NK-92 (cell line): ENCODE results near the gene OR4D1.

Source experiments
- DNase-seq: peaks from one replicate; lab custom pipeline; 2025; ENCODE audit not compliant: unreplicated experiment; lab: John Stamatoyannopoulos, UW

The OR4D1 gene

DNA sequence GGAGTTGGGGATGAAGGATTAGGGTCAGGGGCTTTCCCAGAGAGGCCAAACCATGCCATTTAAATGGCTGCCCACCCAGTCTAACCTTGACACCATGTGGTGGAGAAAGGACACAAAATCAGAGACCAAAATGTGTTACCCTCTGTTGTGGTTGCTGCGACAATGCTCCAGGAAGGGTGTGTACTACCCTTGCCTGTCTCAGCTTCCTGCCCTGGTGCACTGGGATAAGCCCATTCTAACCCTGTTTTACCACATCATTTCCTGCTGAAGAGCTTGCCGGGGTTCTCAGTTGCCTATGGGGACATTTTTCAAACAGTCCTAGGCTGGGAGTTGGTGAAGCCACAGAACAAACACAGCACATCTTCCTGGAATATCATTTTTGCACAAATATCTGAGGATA is 4.9 kb downstream of the OR4D1 start:
- DNase-seq, result no peak

DNA sequence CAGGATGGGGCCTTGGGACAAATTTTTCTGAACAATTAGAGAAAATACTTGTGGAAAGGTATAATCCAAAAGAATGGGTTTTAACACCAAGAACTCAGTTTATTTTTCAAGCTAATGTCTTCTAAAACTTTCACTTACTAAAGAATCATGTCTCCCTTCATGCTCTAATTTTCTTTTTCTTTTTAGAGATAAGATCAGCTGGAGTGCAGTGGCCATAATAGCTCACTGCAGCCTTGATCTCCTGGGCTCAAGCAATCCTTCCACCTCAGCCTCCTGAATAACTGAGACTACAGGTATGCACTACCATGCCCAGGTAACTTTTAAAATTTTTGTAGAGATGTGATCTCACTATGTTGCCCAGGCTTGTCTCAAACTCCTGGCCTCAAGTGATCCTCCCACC is 5.5 kb downstream of the OR4D1 start:
- DNase-seq, result no peak

DNA sequence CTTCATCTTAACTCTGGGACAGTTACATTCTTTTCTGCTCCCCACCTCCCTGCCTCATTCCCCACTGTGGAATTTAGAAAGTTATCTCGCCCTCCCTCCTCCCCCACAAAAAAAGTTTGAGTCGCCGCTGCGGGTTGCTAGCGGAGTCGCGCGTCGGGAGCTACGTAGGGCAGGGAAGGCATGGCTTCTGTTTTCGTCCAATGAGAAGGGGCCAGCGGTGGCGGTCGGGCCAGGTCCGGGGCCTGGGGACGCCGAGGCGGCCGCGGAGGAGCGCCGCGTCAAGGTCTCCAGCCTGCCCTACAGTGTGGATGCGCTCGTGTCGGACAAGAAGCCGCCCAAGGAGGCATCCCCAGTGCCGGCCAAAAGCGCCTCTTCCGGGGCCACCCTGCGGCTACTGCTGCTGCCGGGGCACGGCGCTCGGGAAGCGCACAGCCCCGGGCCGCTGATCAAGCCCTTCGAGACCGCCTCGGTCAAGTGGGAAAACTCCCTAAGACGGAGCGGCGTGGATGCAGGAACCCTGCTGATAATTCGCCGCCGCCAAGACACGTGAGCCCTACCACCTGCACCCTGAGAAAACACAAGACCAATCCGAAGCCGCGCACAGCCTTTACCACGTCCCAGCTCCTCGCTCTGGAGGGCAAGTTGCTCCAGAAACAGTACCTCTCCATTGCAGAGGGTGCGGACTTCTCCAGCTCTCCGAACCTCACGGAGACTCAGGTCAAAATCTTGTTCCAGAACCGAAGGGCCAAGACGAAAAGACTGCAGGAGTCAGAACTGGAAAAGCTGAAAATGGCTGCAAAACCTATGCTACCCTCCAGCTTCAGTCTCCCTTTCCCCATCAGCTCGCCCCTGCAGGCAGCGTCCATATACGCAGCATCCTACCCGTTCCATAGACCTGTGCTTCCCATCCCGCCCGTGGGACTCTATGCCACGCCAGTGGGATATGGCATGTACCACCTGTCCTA is 8.9 kb downstream of the OR4D1 start:
- no peak for DNase-seq

DNA sequence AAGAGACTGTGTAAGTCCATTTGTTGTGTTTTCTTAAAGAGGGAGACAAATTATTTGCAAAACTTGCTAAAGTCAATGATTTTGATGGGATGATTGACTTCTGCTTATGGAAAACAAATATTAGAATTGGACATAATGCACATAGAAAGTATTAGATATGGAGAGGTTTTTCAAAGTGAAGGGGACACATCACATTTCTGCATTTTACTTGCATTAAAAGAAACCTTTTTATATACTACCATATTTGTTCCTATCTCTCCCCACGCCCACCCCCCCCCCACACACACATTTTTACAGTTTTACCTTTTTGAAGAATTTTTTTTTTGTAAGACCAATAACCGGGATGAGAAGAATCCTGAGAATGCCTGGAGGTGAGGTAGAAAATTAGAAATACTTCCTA is 10.0 kb downstream of the OR4D1 start:
- no peak for DNase-seq

DNA sequence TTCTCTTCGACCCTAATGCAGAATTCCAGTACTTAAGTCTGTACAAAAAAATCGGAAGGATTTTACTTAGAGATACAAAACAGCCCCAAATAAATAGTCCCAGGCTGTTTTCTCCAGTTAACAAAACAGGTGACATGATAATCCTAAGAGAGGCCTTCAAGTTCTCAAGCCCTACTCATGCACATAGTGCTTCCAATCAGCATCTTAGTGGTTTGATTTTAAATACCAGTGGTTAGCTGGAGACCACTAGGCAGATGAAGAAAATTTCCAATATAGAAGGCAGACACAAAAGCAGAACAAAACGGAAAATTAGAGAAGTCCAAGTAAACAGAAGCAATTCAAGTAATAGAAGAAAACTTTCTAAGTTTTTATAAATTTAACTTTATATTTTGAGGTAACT is 13.4 kb downstream of the OR4D1 start:
- no peak for DNase-seq

DNA sequence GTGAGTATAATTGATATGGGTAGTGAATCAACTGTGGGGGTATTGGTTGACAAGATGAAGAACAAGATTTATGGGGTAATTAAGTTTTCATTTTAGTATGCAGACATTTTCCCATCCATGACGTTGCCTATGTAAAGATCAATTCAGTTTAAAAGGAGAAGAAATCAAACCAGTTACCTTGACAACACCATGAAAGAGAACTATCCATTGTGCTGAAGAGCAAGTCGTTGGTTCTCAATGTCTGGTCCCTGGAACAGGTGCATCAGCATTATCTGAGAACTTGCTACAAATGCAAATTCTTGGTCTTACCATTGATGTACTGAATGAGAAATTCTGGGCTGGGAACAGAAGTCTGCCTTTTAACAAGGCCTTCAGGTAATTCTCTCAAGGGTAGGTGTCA is 17.8 kb downstream of the OR4D1 start:
- DNase-seq, result no peak

DNA sequence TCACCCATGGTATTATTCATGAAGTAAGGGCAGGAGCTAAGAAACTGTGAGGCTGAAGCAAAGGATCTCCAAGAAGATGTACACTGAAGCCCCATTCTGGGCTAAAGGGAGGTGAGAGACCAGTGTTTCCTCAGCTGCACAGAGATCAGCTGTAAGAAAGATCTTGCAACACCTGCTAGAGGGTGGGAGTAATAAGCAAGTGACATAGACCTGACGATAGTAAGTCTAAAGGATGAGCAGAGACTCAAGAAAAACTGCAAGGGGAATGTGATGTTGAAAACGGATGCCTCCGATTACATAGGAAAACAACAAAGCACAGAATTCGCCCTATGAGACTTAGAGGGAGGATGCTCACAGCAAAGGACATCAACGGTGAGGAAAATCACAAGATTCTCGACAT is 18.5 kb downstream of the OR4D1 start, which contains the start of gene OR4D2:
Gene OR4D2 (plus strand): TSS at position 301 of the 400 bp plus-strand sequence. CDS start 2,674 bp downstream, outside the sequence.
- DNase-seq, result no peak

DNA sequence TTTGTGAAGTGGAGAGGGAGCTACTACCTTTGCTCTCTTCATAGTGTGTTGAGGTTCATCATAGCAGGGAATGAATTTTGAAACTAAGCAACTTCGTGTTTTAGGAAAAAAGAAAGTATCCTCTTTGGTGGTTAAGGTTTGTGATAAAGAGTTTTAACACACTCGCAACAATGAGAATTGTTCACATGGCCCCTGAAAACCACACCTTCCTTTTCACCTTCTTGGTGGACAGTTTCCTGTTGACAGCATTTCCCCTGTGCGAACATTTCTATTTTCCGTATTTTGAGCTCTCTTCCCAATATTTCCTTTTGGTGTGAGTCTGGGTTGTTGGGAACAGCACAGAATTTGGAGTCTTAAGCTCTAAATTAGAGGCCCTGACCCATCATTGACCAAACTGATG is 22.4 kb downstream of the OR4D1 start:
- DNase-seq, result no peak

DNA sequence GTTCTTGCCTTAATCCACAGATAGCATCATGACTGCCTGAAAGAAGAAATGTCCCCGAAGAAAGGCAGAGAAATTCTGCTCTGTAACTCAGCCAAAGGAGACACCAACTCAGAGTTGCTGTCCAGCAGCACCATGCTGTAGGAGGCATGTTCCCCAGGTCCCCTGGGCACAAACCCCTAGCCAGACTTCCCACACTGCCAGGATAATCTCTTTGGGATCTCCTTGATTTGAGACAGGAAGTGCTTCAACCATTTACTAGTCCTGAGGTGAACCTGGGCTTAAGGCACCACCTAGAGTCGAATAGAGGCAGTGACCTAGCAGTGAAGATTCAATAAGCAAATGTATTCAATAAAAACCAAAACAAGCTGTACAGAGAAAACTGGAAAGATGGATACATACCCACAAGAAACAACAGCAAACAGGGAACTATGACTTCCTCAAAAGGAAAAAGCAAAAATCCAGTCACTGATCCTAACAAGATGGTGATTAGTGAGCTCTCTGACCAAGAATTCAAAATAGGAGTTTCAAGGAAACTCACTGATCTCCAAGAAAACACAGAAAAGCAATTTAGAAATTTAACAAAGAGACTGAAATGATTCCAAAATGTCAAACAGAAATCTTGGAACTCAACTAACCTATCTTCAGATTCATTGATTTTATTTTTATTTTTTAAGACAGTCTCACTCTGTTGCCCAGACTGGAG is 24.3 kb downstream of the OR4D1 start:
- DNase-seq, result no peak

DNA sequence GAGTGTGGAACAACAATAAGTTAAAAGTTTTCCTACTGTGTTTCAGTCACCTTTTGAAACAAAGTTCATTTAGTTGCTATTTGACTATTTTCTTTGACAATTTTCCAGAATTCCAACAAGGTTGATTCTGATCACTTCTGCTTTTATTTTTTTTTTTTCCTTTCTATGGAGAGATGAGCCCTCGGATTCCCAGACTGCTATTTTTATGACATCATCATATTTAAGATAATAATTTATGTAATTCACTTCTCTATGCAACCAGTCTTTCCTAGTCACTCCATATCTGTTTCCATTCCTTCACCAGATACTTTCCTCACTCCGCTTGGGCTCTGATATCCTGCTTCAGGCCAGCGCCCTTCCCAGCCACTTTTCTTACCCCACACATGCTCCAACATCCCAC is 26.7 kb downstream of the OR4D1 start:
- no peak for DNase-seq

DNA sequence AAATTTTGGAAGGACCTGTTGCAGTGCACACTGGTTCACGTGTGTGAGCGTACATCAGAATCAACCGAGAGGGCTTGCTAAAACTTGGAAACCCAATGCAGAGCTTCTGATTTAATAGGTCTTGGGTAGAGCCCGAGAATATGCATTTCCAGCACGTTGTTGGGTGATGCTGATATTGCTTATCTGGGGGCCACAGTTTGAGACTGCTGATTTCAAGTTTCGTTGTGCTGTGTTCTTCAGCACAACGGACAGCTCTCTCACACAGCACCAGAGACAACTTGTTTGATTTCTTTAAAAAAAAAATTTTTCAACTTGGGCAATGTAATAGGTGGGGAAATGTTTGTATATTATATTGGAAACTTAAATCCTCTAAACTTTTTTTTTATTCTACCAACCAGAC is 28.0 kb downstream of the OR4D1 start:
- DNase-seq, result no peak

DNA sequence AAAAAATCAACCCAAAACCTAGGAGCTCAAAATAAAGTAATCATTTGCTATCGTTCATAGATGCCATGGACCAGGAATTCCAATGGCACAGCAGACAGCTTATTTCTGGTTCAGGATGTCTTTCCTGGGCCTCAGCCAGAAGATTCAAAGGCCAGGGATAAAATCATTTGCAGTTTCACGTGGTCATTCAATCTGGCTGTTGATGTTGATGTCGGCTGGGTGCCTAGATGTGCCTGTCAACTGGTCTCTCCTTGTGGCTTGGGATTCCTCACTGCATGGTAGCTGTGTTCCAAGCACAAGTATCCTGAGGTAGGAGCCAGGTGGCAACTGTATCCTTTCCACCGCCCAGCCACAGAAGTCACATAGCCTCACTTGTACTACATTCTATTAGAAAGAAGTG is 33.6 kb downstream of the OR4D1 start:
- no peak for DNase-seq

DNA sequence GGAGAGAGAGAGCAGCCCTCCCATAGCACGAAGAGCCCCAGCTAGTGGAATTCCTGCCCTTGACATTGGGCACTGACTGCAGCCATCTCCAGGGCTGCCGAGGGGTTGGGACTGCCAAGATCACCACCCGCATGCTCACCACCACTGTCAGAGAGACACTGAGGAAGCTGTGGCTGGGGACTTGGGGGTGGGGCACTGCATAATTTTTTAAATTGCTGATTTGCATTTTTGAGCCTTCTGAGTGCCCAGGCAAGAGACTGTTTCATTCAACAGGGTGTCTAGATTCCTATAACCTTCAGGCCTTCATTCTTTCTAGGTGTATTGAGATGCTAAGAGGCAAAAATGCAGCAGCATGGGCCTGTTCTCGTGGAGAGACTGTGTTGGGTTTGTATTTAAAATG is 35.3 kb downstream of the OR4D1 start:
- no peak for DNase-seq

DNA sequence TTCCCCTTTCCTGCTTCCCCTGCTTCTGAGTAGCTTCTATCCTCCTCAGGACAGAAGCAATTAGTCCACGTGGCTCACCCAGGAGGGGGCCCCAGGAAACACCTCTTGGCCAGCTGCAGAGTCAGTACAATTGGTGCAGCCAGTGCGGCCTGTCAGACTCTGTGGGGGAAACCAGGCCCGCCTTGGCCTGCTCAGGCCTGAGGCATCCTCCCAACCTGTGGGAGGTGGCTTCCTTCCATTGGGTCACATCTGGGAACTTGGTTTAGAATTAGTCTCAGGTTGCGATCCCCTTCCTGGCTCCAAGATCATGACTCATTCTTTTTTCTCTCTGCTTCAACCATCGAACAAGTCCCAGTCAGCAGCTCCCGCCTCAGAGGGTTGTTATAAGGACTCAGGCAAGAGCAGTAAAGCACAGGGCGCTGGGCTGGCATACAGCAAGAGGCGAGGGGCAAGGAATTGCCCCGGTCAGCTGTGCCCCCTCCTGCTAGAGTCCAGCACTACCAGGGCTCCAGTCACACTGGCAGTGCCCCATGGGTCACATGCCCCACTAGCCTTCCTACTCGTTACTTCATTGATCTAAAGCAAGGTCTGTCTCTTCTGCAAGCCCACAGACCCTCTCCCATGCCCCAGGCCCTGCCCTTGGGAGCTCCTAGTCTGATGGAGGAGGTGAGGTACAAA is 36.3 kb downstream of the OR4D1 start:
- DNase-seq, result no peak

DNA sequence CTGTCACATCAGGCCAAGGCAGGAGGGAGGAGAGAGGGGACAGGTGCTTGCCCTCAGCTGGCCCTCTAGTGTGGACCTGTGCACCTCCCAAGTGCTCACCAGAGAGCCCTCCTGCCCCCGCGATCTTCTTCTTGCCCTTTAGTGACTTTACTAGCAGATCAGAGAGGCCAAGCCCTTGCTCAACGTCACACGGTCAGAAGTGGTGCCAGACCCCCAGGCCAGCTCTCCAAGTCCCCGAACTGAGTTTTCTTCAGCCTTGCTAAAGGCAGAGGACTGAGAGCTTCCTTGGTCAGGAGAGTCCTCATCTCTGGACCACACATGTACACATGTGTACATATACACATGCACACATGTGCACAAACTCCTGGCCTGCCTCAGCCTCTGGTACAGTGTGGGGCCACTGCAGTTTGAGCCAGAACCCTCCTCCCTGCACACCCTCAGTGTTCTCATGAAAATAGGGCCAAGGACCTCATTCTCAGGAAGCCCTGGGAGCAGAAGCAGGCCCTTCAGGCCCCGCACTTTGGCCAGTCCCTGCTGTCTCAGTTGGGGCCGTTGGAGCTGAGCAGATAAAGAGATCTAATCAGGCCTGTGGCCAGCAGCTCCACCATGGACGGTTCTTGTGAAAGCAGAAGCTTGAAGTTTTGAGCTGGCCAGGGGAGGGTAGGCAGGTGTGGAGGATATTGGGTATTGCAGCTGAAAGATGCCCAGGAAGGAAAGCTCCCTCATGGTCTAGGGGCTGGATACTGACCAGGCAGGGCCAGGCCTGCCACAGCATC is 37.0 kb downstream of the OR4D1 start:
- DNase-seq, result no peak

DNA sequence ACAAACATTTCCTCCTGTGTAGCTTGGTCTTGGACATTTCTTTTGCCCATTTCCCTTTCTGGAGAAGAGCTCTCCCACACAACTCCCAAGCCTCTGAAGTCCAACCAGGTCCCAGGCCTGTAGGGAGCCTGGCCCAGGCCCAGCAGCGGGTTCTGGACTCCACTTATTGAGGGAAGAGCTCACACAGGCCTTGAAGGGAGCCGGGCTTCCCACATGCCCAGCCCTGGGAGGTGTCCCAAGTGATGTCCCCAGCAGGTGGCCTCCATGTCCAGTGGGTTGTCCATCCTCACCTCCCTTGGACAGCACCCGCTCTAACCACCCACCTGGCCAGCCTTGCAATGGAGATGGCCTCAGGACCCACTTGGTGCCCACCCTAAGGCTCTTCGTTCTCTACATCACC is 38.4 kb downstream of the OR4D1 start:
- DNase-seq, result no peak

DNA sequence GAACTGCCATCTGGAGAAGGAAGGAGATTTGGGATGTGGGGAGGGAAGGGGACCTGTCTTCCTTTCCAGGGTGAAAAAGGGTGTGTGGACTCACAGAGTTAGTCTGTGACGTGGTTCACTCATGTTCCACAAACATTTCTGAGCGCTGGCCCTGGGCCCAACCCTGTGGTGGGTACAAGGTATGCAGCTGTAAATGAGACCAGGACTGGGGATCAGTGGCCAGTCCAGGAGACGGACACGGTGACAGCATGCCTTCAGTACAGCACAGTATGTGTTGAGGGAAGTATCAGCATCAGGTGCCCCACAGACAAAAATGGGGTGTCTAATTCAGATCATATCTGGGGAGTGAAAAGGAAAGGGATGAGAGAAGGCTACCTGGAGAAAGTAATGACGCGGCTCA is 38.9 kb downstream of the OR4D1 start:
- no peak for DNase-seq

DNA sequence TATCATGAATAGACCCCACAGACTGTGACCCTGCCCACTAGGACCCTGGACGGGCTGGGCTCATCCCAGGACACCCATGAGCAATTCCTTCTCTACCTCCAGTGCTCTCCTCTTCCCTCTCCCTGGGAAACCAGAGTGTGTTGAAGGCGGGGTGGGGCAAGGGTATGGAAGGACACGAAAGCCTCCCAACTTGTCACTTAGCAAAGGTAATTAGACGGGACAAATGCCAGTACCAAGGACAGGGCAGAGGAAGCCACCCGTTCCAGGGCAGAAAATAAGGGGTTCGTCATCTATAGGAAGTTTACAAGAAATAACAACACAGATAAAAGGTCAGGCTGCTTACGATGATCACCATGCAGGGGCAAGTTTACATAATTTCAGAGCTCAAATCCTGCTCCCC is 39.5 kb downstream of the OR4D1 start:
- no peak for DNase-seq

DNA sequence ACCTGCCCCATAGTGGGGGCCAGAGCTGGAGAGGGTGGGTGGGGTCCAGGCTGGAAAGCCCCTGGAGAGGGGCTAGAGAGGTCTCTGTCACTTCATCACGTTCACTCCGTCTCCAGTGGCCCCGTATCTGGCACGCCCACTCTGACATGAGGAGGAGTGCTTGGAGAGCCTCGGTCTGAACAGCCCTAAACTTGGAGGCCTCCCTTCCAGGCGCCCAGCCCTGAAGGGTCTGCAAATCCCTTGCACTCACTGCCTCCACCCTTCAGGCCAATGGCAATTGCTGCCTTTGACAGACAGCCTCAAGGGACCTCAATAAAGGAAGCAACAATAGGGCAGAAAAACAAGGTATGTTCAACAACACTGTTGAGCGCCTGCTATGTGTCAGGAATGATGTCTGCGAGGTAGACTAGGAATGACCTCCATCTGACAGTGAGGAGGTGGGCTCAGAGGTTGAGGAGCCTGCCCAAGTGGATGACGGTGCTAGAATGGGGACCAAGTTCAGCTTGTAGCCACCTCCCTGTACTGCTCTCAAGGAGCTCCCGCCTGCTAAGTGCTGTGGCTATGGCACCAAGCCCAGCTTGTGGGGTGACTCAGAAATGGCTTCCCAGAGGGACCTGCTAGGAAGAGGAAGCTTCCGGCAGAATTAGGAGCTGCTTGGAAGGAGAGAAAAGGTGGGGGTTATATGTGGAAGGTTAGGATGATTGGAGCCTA is 41.4 kb downstream of the OR4D1 start:
- DNase-seq, result no peak

DNA sequence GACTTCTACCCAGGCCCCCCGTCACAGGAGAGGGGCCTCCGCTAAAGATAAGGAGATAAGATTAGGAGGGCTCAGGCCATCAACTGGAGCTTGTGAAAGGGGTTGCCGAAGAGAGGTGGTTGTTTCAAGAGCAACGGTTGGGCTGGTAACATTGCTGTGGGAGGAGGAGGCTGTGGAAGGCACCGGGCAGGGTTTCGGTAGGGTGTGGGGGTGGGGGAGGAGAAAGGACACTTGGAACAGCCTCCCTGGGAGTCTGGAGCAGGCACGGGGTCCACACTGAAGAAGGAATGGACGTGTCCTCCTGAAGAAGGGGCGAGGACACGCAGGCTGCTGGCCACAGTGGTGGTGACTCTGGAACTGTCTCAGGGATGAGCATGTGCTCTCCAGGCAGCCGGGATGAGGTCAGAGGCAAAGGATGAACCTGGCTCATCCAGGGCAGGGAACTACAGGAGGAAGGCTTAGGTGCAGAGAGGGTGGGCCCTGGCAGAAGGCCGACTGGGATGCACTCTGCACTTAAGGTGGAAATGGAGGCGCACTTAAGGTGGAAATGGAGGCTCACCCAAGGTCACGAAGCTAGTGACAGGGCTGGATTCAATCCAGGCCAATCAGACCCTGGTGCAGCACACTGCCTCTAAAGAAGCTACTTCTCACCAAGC is 43.2 kb downstream of the OR4D1 start:
- DNase-seq, result no peak
